BE2C (cell line): ENCODE measurements around the gene EXOC3.

Experiments
- DNase-seq: peaks from one replicate; pipeline ENCODE4 v3.0.0-alpha.2; 2020
- H3K27me3 ChIP-seq: fragments of 250-450 bp; sonication (Bioruptor Pico); 2 replicates; pipeline ENCODE4 v1.5.1; 2020; ENCODE audit warnings: mild to moderate bottlenecking
- H3K36me3 ChIP-seq: fragments of 250-450 bp; sonication (Bioruptor Pico); 2 replicates; pipeline ENCODE4 v1.5.1; 2020; ENCODE audit warnings: mild to moderate bottlenecking
- H3K4me1 ChIP-seq: fragments of 250-450 bp; sonication (Bioruptor Pico); 2 replicates; pipeline ENCODE4 v1.5.1; 2020
- H3K4me3 ChIP-seq: 2 replicates; pipeline ENCODE4 v1.5.1; 2011; ENCODE audit warnings: low read depth, low read length
- H3K9me3 ChIP-seq: fragments of 250-450 bp; sonication (Bioruptor Pico); 2 replicates; pipeline ENCODE4 v1.5.1; 2020
- TF ChIP-seq, protein P1 (sequence below): IDR thresholded peaks from 2 replicates; pipeline ENCODE4 v1.5.1; 2012; ENCODE audit warnings: mild to moderate bottlenecking, low read depth, low read length

EXOC3 gene

GRCh38 chr5:488744-489688 lies 46.0 kb downstream of the EXOC3 start:
- Histone ChIP-seq H3K4me3 (no peak overlapping the region), H3K36me3 (no peaks in the 10 kb centered on the region), H3K4me1 (no peaks in the 10 kb centered on the region), H3K9me3 (no peaks in the 10 kb centered on the region; the same call in 1 of the 2 replicates), H3K27me3 (no peaks in the 10 kb centered on the region)
- DNase-seq, result no peak
- TF ChIP-seq, protein P1, sequence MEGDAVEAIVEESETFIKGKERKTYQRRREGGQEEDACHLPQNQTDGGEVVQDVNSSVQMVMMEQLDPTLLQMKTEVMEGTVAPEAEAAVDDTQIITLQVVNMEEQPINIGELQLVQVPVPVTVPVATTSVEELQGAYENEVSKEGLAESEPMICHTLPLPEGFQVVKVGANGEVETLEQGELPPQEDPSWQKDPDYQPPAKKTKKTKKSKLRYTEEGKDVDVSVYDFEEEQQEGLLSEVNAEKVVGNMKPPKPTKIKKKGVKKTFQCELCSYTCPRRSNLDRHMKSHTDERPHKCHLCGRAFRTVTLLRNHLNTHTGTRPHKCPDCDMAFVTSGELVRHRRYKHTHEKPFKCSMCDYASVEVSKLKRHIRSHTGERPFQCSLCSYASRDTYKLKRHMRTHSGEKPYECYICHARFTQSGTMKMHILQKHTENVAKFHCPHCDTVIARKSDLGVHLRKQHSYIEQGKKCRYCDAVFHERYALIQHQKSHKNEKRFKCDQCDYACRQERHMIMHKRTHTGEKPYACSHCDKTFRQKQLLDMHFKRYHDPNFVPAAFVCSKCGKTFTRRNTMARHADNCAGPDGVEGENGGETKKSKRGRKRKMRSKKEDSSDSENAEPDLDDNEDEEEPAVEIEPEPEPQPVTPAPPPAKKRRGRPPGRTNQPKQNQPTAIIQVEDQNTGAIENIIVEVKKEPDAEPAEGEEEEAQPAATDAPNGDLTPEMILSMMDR, result no peak

GRCh38 chr5:489689-490080 lies 46.7 kb downstream of the EXOC3 start:
- Histone ChIP-seq H3K4me3 (no peak overlapping the region), H3K4me1 (no peaks in the 10 kb centered on the region), H3K9me3 (no peaks in the 10 kb centered on the region; the same call in 1 of the 2 replicates), H3K27me3 (no peaks in the 10 kb centered on the region), H3K36me3 (no peaks in the 10 kb centered on the region)
- no peak for DNase-seq
- TF ChIP-seq, protein P1, result no peak

- no peaks in the 10 kb centered on the region for H3K27me3 ChIP-seq
- DNase-seq, result no peak
Observed at GRCh38 chr5:490116-491106, 47.4 kb downstream of the EXOC3 start.

DNA sequence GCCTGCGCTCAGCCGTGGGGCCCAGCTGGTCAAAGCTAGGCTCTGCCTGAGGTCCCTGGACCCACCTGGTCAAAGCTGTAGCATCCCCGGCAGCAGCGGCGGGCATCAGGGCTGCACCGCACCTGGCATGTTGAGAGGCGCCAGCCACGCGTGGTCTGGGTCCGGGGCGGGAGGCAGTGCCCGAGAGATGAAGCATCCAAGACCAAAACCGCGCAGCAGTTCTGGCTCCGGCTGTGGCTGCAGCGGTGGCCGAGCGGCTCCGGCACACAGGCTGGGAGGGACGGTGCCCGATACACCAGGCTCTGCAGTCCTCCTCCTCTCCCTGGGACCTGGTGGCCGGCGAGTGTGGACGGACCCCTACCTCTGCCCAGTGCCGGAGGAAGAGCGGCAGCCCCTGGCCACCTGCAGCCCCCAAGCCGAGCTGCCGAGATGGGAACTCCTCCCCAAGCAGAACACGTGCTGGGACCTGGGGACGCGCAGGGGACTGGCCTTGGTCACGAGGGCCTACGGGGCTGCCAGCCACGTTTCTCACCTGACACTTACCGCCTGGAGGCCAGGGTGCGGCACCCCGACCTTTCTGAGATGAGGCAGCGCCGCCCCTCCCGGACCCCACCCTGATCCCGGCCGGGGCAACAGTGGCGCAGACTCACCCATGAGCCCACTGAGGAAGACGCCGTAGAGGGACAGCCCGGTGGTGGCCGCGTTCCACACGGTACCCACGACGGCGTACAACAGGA lies 48.3 kb downstream of the EXOC3 start:
- H3K4me3 ChIP-seq, result no peak overlapping the region
- H3K27me3 ChIP-seq, result no peaks in the 10 kb centered on the region
- no peaks in the 10 kb centered on the region; the same call in 1 of the 2 replicates for H3K9me3 ChIP-seq
- H3K36me3 ChIP-seq, result no peaks in the 10 kb centered on the region
- no peaks in the 10 kb centered on the region for H3K4me1 ChIP-seq
- DNase-seq, result no peak
- TF ChIP-seq, protein P1, result no peak

More at GRCh38 chr5:490116-491106, 47.4 kb downstream of the EXOC3 start:
- H3K9me3 ChIP-seq, result no peaks in the 10 kb centered on the region; the same call in 1 of the 2 replicates
- H3K4me3 ChIP-seq, result no peak overlapping the region
- H3K36me3 ChIP-seq, result no peaks in the 10 kb centered on the region
- H3K4me1 ChIP-seq, result no peaks in the 10 kb centered on the region
- TF ChIP-seq, protein P1, result no peak

DNA sequence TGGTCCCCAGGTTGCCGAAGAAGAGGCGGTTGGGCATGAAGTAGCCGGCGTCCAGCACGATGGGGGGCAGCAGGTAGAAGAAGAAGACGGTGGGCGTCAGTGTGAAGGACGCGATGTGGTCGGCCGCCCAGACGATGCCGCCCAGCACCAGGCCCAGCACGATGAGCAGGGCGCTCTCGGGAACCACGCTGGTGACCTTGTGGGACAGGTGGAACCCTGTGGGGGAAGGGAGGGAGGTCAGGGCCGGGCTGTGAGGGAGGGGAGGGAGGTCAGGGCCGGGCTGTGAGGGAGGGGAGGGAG lies 48.8 kb downstream of the EXOC3 start:
- Histone ChIP-seq H3K4me1 (no peaks in the 10 kb centered on the region), H3K4me3 (no peak overlapping the region), H3K36me3 (no peaks in the 10 kb centered on the region), H3K27me3 (no peaks in the 10 kb centered on the region), H3K9me3 (no peaks in the 10 kb centered on the region)
- TF ChIP-seq, protein P1, result no peak
- no peak for DNase-seq
